SK-N-SH (cell line): Measurements from ENCODE around the gene DGKZ. TPM values are rescaled to one million over a fixed set of nuclear protein-coding genes. Genes with fewer than 3 reads are reported as not detected.

ENCODE experiments used
- CTCF ChIA-PET: fragments of 300-600, 350-600 bp; formaldehyde crosslinking; extraction: SDS; loops from one replicate; lab custom pipeline; 2021; lab: Yijun Ruan, JAX
- POLR2A ChIA-PET: fragments of 350-600 bp; sonication (Branson Sonifier 250); formaldehyde crosslinking; extraction: SDS; loops from one replicate; lab custom pipeline; 2020; ENCODE audit warnings: antibody characterized with exemption, inconsistent platforms; lab: Yijun Ruan, JAX
- DNase-seq: peaks from one replicate; pipeline ENCODE4 v3.0.0; 2012
- H2AFZ ChIP-seq: fragments of 200-600 bp; sonication (generic); 2 replicates; pipeline ENCODE4 v1.8.1; 2016; ENCODE audit warnings: antibody characterized with exemption, mild to moderate bottlenecking, low read depth
- H3F3A ChIP-seq: fragments of 200-600 bp; sonication (generic); replicated peaks from 2 replicates; pipeline ENCODE3; 2016; ENCODE audit warnings: antibody characterized with exemption, mild to moderate bottlenecking; ENCODE audit not compliant: insufficient read depth
- H3K27ac ChIP-seq, 2 experiments: fragments of 200-500 bp in 1 of 2; fragments of 200-600 bp in 1 of 2; sonication (Bioruptor generic) in 1 of 2; sonication (generic), shearing (Covaris generic) in 1 of 2; 2 replicates each; pipeline versions ENCODE4 v1.5.1 to v1.6.1; 2014 to 2016; ENCODE audit warnings: low read depth in 2 of 2, inconsistent platforms in 1 of 2, low read length in 1 of 2, mild to moderate bottlenecking in 1 of 2, mixed read lengths in 1 of 2
- H3K27me3 ChIP-seq: fragments of 200-600 bp; sonication (generic), shearing (Covaris generic); 2 replicates; pipeline ENCODE4 v1.6.1; 2016; ENCODE audit warnings: mixed run types; ENCODE audit not compliant: insufficient read depth
- H3K36me3 ChIP-seq, 2 experiments: fragments of 200-500 bp in 1 of 2; fragments of 200-600 bp in 1 of 2; sonication (Bioruptor generic) in 1 of 2; sonication (generic) in 1 of 2; replicated peaks in 1 of 2; 2 replicates each; pipeline versions ENCODE3 to v1.5.1; 2014 to 2016; ENCODE audit warnings: low read length in 1 of 2, mild to moderate bottlenecking in 1 of 2; ENCODE audit not compliant: insufficient read depth in 2 of 2, control insufficient read depth in 1 of 2
- H3K4me1 ChIP-seq, 2 experiments: fragments of 200-500 bp in 1 of 2; fragments of 200-600 bp in 1 of 2; sonication (Bioruptor generic) in 1 of 2; sonication (generic), shearing (Covaris generic) in 1 of 2; 2 replicates each; pipeline versions ENCODE4 v1.5.1 to v1.6.1; 2014 to 2016; ENCODE audit warnings: low read depth in 1 of 2, low read length in 1 of 2, mixed run types in 1 of 2; ENCODE audit not compliant: insufficient read depth in 2 of 2, control insufficient read depth in 1 of 2
- H3K4me2 ChIP-seq: fragments of 200-600 bp; sonication (generic), shearing (Covaris generic); 2 replicates; pipeline ENCODE4 v1.6.1; 2017; ENCODE audit warnings: mixed run types
- H3K4me3 ChIP-seq, 2 experiments: fragments of 200-500 bp in 1 of 2; fragments of 200-600 bp in 1 of 2; sonication (Bioruptor generic) in 1 of 2; sonication (generic), shearing (Covaris generic) in 1 of 2; 2 replicates each; pipeline versions ENCODE4 v1.5.1 to v1.8.1; 2014 to 2016; ENCODE audit warnings: low read depth in 2 of 2, inconsistent platforms in 1 of 2, low read length in 1 of 2, mild to moderate bottlenecking in 1 of 2, mixed read lengths in 1 of 2, moderate library complexity in 1 of 2
- H3K79me2 ChIP-seq: fragments of 200-600 bp; sonication (generic); 2 replicates; pipeline ENCODE4 v1.8.1; 2017; ENCODE audit warnings: mild to moderate bottlenecking; ENCODE audit not compliant: insufficient read depth
- H3K9ac ChIP-seq: fragments of 200-600 bp; sonication (generic); 2 replicates; pipeline ENCODE4 v1.6.1; 2017; ENCODE audit warnings: mixed run types
- H3K9me2 ChIP-seq: fragments of 200-600 bp; sonication (generic); 2 replicates; pipeline ENCODE4 v1.6.1; 2017; ENCODE audit warnings: mixed run types
- H3K9me3 ChIP-seq: fragments of 200-600 bp; sonication (generic); 2 replicates; pipeline ENCODE4 v1.6.1; 2017; ENCODE audit warnings: mixed run types, mild to moderate bottlenecking, moderate library complexity
- H4K20me1 ChIP-seq: fragments of 200-600 bp; sonication (generic); 2 replicates; pipeline ENCODE4 v1.6.1; 2017; ENCODE audit warnings: mild to moderate bottlenecking, mixed run types; ENCODE audit not compliant: insufficient read depth
- CTCF ChIP-seq: fragments of 200-600 bp; sonication (generic); IDR thresholded peaks from 2 replicates; pipeline ENCODE4 v1.6.1; 2017; ENCODE audit warnings: antibody characterized with exemption, mild to moderate bottlenecking, moderate library complexity
- ELF1 ChIP-seq: IDR thresholded peaks from 2 replicates; pipeline ENCODE4 v1.4.0; 2012
- MEF2A ChIP-seq: IDR thresholded peaks from 2 replicates; pipeline ENCODE4 v1.4.0; 2012; ENCODE audit warnings: low read depth, borderline replicate concordance
- RAD21 ChIP-seq: IDR thresholded peaks from 2 replicates; pipeline ENCODE4 v1.6.1; 2012; ENCODE audit warnings: mild to moderate bottlenecking, low read length
- RCOR1 ChIP-seq: fragments of 150-350 bp; IDR thresholded peaks from 2 replicates; pipeline ENCODE4 v1.6.1; 2017; ENCODE audit warnings: antibody characterized with exemption, low read length
- SMC3 ChIP-seq: IDR thresholded peaks from 2 replicates; pipeline ENCODE4 v1.6.1; 2012; ENCODE audit warnings: low read depth, low read length, improper control_type of control experiment
- TCF12 ChIP-seq: IDR thresholded peaks from 2 replicates; pipeline ENCODE4 v1.4.0; 2012
- WGBS: methylation state at CpG from one replicate; pipeline ENCODE4 v1.1.6; 2017; ENCODE audit warnings: low lambda C conversion rate; 5-methylcytosine and 5-hydroxymethylcytosine counted together
- polyA plus RNA-seq, 3 experiments: library from polyadenylated mRNA; depleted of rRNA; stranded (reverse); fragments of >200 nt; gene quantifications; 2 replicates each; pipeline ENCODE4 v1.2.3, GENCODE V29; 2012

The DGKZ gene
- polyA plus RNA-seq, 1 of the 3 experiments (the other 2 are of a cell fraction) = 33.2 TPM

GRCh38 chr11:46367244-46367915, 20.1 kb downstream of the DGKZ start:
- DNase-seq = peak; percentile 87
- Histone ChIP-seq H3K9me2 (no peaks in the 10 kb centered on the region), H4K20me1 (no peaks in the 10 kb centered on the region), H2AFZ (no peak overlapping the region), H3K9ac (no peak overlapping the region), H3K36me3 (peaks cover 5 to 10% of the 10 kb centered on the region in 2 experiments), H3K9me3 (no peaks in the 10 kb centered on the region), H3K79me2 (peaks cover 11% of the 10 kb centered on the region; the same call in 1 of the 2 replicates), H3K4me3 (peak overlapping the region in 1 of 2 experiments; percentile 48; a peak in 1 of 4 replicates), H3F3A (peaks cover 8% of the 10 kb centered on the region), H3K4me2 (no peak overlapping the region)
- POLR2A ChIA-PET = no interaction called here
- TF ChIP-seq TCF12 (no peak), ELF1 (peak; percentile 29; the same call in 1 of the 2 replicates), RAD21 (peak; percentile 67), MEF2A (no peak), CTCF (peak; percentile 83), SMC3 (peak; percentile 71)
- TF ChIP-seq, all 33 proteins: peak for 4
- CTCF ChIA-PET = interaction anchor here (0.6 to 18.0 kb wide), 15 partner anchors 11 to 521 kb away, joined by 3 to 423 read pairs (median 4); partner anchors contain the start of genes CHRM4 and DGKZ
- 69% methylated on average over 16 of the region's 32 CpGs for WGBS
- no peak overlapping the region; a peak in 1 of 4 replicates for H3K27ac ChIP-seq
- peaks cover 17 to 41% of the 10 kb centered on the region in 2 experiments; a peak in 3 of 4 replicates for H3K4me1 ChIP-seq
- H3K27me3 ChIP-seq = no peaks in the 10 kb centered on the region

GRCh38 chr11:46367916-46368267, 20.6 kb downstream of the DGKZ start:
- Histone ChIP-seq H3K9ac (no peak overlapping the region), H3K27ac (no peak overlapping the region; a peak in 1 of 4 replicates), H3K9me3 (no peaks in the 10 kb centered on the region), H3K27me3 (no peaks in the 10 kb centered on the region), H3K4me2 (no peak overlapping the region), H3K36me3 (peaks cover 5 to 10% of the 10 kb centered on the region in 2 experiments), H3K79me2 (peaks cover 5% of the 10 kb centered on the region; the same call in 1 of the 2 replicates), H3K4me3 (peak overlapping the region in 1 of 2 experiments; percentile 48; a peak in 1 of 4 replicates), H3K4me1 (peaks cover 11 to 36% of the 10 kb centered on the region in 2 experiments; a peak in 3 of 4 replicates), H3K9me2 (no peaks in the 10 kb centered on the region), H2AFZ (no peak overlapping the region), H4K20me1 (no peaks in the 10 kb centered on the region), H3F3A (peaks cover 8% of the 10 kb centered on the region)
- 83% methylated on average over 9 of the region's 12 CpGs for WGBS
- CTCF ChIA-PET = interaction anchor here (0.7 to 18.0 kb wide), 14 partner anchors 11 to 522 kb away, joined by 3 to 423 read pairs (median 4); partner anchors contain the start of genes CHRM4 and DGKZ
- POLR2A ChIA-PET = no interaction called here
- TF ChIP-seq RCOR1 (no peak), CTCF (no peak; the same call in 1 of the 2 replicates), ELF1 (no peak)
- DNase-seq = no peak
